SU-DHL-6 (cell line): ENCODE data around the gene FBLN2.

Source experiments
- H2AFZ ChIP-seq: fragments of 200-600 bp; sonication (generic); 2 replicates; pipeline ENCODE4 v1.6.1; 2014; ENCODE audit warnings: low read depth, mild to moderate bottlenecking, moderate library complexity, mixed read lengths, antibody characterized with exemption, low read length; ENCODE audit not compliant: severe bottlenecking
- H3F3A ChIP-seq: fragments of 200-600 bp; shearing (Covaris generic); 2 replicates; pipeline ENCODE4 v1.6.0; 2016; ENCODE audit warnings: antibody characterized with exemption, mild to moderate bottlenecking; ENCODE audit not compliant: insufficient read depth
- H3K27ac ChIP-seq: fragments of 200-600 bp; sonication (generic); 2 replicates; pipeline ENCODE4 v1.5.1; 2016; ENCODE audit warnings: low read depth, mild to moderate bottlenecking, low read length, moderate library complexity, mixed read lengths
- H3K27me3 ChIP-seq: fragments of 200-600 bp; sonication (generic), shearing (Covaris generic); 2 replicates; pipeline ENCODE4 v1.6.0; 2014; ENCODE audit warnings: mild to moderate bottlenecking, low read length
- H3K36me3 ChIP-seq: fragments of 200-600 bp; sonication (generic); 2 replicates; pipeline ENCODE4 v1.6.1; 2014; ENCODE audit warnings: mild to moderate bottlenecking, low read length, mixed read lengths
- H3K4me2 ChIP-seq: fragments of 300-600, 200-600 bp; shearing (Covaris generic), sonication (generic); 2 replicates; pipeline ENCODE4 v1.6.0; 2014; ENCODE audit warnings: low read length, low read depth, mild to moderate bottlenecking; ENCODE audit not compliant: poor library complexity, severe bottlenecking
- H3K4me3 ChIP-seq: fragments of 200-600 bp; sonication (generic); 2 replicates; pipeline ENCODE4 v1.5.1; 2014; ENCODE audit warnings: antibody characterized with exemption, low read length, mild to moderate bottlenecking, mixed read lengths; ENCODE audit not compliant: insufficient read depth, poor library complexity, severe bottlenecking
- H3K79me2 ChIP-seq: fragments of 200-600 bp; sonication (generic); 2 replicates; pipeline ENCODE4 v1.6.1; 2014; ENCODE audit warnings: mild to moderate bottlenecking, low read length, moderate library complexity; ENCODE audit not compliant: insufficient read depth
- H3K9ac ChIP-seq: fragments of 200-600 bp; sonication (generic); 2 replicates; pipeline ENCODE4 v1.7.0; 2014; ENCODE audit warnings: mild to moderate bottlenecking, low read length
- H3K9me2 ChIP-seq: fragments of 200-600 bp; sonication (generic); replicated peaks from 2 replicates; pipeline ENCODE4 v1.6.1; 2014; ENCODE audit warnings: low read length; ENCODE audit not compliant: insufficient read depth
- H3K9me3 ChIP-seq: fragments of 200-600 bp; sonication (generic); 2 replicates; pipeline ENCODE4 v1.6.1; 2014; ENCODE audit warnings: low read length, mixed read lengths; ENCODE audit not compliant: insufficient read depth
- H4K20me1 ChIP-seq: fragments of 200-600 bp; sonication (generic); 2 replicates; pipeline ENCODE4 v1.6.1; 2014; ENCODE audit warnings: low read depth, mild to moderate bottlenecking, antibody characterized with exemption, low read length, moderate library complexity, mixed read lengths
- CTCF ChIP-seq: fragments of 200-600 bp; sonication (generic); IDR thresholded peaks from one replicate; pipeline ENCODE4 v1.5.1; 2017; ENCODE audit warnings: antibody characterized with exemption, mild to moderate bottlenecking, low read length, moderate library complexity; ENCODE audit not compliant: insufficient read depth, poor library complexity, severe bottlenecking
- EZH2phosphoT487 ChIP-seq: fragments of 200-600 bp; sonication (generic), shearing (Covaris generic); conservative IDR thresholded peaks from 2 replicates; pipeline ENCODE4 v1.6.1; 2018; ENCODE audit warnings: mild to moderate bottlenecking, antibody characterized with exemption, low read length, moderate library complexity, mixed read lengths

Gene FBLN2

GRCh38 chr3:13598201-13598600, 49.3 kb downstream of the FBLN2 start:
- Histone ChIP-seq H3K27ac (no peak overlapping the region), H3K79me2 (no peaks in the 10 kb centered on the region), H2AFZ (no peak overlapping the region), H4K20me1 (no peaks in the 10 kb centered on the region), H3K36me3 (no peaks in the 10 kb centered on the region), H3K4me2 (no peak overlapping the region), H3K9ac (no peak overlapping the region), H3F3A (no peaks in the 10 kb centered on the region), H3K27me3 (no peaks in the 10 kb centered on the region), H3K9me2 (no peaks in the 10 kb centered on the region), H3K4me3 (no peak overlapping the region), H3K9me3 (no peaks in the 10 kb centered on the region)
- TF ChIP-seq CTCF, result no peak
- TF ChIP-seq EZH2phosphoT487, result no peak

GRCh38 chr3:13598926-13599886, 50.3 kb downstream of the FBLN2 start:
- H3K27me3 ChIP-seq, result no peaks in the 10 kb centered on the region

DNA sequence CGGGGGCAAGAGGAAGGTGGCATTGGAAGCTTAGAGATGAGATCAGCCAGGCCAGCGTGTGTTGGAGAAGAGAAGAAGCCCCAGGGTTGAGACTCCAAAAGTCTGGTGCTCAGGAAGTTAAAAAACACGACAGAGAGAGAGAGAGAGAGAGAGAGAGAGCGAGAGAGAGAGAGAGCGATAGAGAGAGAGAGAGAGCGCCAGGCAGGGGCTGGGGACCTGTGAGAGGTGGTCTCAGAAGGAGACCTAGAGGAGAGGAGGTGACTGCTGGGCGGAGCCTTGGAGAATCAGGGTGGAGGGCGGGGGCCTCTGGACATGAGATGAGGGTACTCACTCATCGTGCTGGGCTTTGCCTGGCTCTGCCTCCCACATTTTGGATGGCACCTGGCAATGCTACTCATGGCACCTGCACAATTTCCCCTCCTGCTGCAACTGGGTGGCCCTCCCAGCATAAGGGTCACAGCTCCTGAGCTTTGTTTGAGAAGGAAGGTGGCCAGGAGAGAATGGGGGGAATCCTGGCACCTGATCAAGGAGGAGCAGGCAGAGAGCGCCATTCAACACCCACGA, 51.0 kb downstream of the FBLN2 start:
- no peak for TF ChIP-seq CTCF
- no peak for TF ChIP-seq EZH2phosphoT487
- H3K4me2 ChIP-seq, result no peak overlapping the region
- no peak overlapping the region for H3K4me3 ChIP-seq
- no peaks in the 10 kb centered on the region for H3K79me2 ChIP-seq
- no peaks in the 10 kb centered on the region for H3K36me3 ChIP-seq
- H3K27ac ChIP-seq, result no peak overlapping the region
- H3F3A ChIP-seq, result no peaks in the 10 kb centered on the region
- H2AFZ ChIP-seq, result no peak overlapping the region
- no peaks in the 10 kb centered on the region for H3K27me3 ChIP-seq
- no peak overlapping the region for H3K9ac ChIP-seq
- no peaks in the 10 kb centered on the region for H3K9me2 ChIP-seq
- H4K20me1 ChIP-seq, result no peaks in the 10 kb centered on the region
- H3K9me3 ChIP-seq, result no peaks in the 10 kb centered on the region

More at GRCh38 chr3:13598926-13599886, 50.3 kb downstream of the FBLN2 start:
- Histone ChIP-seq H3F3A (no peaks in the 10 kb centered on the region), H3K9me3 (no peaks in the 10 kb centered on the region), H2AFZ (no peak overlapping the region), H3K4me2 (no peak overlapping the region), H4K20me1 (no peaks in the 10 kb centered on the region), H3K79me2 (no peaks in the 10 kb centered on the region), H3K9ac (no peak overlapping the region), H3K27ac (no peak overlapping the region), H3K4me3 (no peak overlapping the region), H3K9me2 (no peaks in the 10 kb centered on the region), H3K36me3 (no peaks in the 10 kb centered on the region)
- TF ChIP-seq EZH2phosphoT487 (no peak), CTCF (no peak)
